HG03439 (cell line): ENCODE measurements around the gene KCNQ1.

Experiments used
- ATAC-seq: cut with Tn5 transposase; IDR thresholded peaks from one replicate; pipeline ENCODE4 v1.9.1; 2021; ENCODE audit warnings: mild to moderate bottlenecking, moderate library complexity; ENCODE audit not compliant: unreplicated experiment

The KCNQ1 gene

DNA sequence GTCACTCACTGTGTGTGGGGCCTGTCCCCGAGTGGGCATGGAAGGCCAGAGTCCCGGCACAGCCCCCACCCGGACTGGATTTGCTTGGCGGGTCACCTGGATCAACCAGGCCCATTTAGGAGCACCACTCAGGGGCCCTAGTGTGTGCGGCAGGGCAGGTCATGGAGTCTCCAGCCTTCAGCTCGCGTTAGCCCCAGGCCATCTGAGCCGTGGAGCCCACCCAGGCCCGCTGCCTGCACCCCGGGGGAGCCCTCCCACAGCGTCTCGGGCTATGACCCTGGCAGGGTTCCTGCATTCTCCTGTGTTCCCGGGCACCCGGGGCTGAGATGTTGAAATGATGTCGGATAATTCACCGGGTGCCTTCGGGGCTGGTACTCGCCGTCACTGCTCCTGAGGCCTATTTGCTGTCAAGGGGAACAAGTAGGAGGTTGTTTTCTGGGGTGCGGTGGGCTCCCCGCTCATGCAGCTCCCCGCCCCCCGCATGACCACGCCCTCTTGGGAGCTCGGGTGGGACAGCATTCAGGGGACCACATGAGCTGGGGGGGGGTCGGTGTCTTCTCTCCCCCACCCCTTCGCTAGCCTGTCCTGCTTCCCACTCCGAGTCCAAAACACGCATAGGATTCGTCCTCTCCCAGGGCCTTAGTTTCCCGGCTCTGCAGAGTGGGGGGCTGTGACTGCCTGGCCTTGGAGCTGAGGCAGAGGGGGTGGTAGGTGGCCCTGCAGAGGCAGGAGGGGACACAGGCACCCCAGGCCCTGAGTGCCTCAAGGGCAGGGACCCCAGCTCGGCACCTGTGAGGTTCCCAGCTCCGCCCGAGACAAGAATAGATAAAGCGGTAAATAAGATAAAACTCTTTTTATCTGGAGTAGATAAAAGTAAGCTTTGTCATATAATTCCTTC lies 77.2 kb downstream of the KCNQ1 start:
- no peak for ATAC-seq

GRCh38 chr11:2522631-2523255 lies 77.9 kb downstream of the KCNQ1 start:
- no peak for ATAC-seq

- ATAC-seq, result no peak
Observed at GRCh38 chr11:2523821-2524391, 79.1 kb downstream of the KCNQ1 start.

- no peak for ATAC-seq
Observed at GRCh38 chr11:2524446-2525165, 79.8 kb downstream of the KCNQ1 start.

GRCh38 chr11:2525166-2525861 lies 80.5 kb downstream of the KCNQ1 start:
- ATAC-seq, result no peak

GRCh38 chr11:2525941-2526807 lies 81.4 kb downstream of the KCNQ1 start:
- ATAC-seq, result no peak

DNA sequence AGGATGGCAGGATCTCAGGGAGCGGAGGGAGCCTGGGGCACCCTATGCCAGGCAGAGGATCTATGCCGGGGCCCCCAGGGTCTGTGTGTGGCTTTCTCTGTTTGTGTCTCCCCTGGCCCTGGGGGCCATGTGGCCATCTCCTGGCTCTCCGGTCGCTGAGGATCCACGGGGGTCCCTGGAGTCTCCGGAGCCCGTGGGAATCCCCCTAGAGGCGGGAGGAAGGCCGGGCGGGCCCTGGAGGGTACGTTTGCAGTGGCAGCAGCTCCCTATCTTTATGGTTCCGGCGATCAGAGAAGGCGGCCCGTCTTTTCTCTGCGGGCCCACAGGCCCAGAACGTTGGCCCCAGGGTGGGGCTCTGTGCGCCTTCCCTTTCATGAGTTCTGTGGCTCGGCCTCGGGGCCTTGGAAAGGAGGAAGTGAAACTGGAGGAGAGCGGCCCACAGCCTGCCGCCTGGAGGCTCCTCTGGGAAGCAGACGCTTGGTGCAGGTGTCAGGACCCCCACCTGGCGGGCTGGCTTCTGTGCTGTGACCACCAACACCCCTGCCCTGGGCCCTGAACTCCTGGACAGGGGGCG lies 82.1 kb downstream of the KCNQ1 start:
- no peak for ATAC-seq

- no peak for ATAC-seq
Observed at GRCh38 chr11:2527621-2528291, 82.9 kb downstream of the KCNQ1 start.

DNA sequence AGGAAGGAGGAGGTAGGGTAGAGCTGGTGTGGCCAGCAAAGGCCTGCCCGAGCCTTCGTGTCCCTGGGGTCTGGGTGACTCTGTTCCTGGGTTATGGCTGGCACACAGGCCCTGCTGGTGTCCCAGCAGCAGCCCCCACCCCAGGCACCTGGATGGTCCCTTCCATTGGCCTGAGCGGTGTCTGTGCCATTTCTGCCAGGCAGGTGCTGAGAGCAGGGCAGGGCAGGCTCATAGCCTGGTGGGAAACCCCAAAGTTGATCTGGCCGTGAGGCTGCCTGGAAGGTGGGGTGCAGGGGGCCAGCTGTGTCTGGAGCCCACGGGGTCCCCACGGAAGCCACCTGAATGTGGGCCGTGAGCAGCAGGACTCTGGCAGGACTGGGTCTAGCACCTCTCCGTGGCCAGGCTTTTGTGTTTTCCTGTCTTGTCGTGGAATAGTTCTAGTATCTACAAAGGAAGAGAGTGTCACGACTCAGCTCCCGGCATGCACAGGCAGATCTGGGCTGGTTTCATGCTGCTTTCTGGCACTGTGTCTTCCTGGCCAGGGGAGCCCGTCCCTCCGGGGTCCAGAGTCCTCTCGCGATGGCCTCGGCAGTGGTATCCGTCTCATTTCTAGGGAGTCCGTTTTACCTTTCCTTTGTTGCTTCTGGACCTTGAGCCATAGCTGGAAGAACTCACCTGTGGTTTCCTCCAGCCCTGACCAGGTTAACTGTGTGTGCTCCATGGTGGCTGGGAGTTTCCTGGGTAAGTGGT lies 83.7 kb downstream of the KCNQ1 start:
- ATAC-seq, result no peak

- no peak for ATAC-seq
Observed at GRCh38 chr11:2529173-2529572, 84.4 kb downstream of the KCNQ1 start.

- ATAC-seq, result no peak
Observed at GRCh38 chr11:2529636-2530035, 84.8 kb downstream of the KCNQ1 start.

DNA sequence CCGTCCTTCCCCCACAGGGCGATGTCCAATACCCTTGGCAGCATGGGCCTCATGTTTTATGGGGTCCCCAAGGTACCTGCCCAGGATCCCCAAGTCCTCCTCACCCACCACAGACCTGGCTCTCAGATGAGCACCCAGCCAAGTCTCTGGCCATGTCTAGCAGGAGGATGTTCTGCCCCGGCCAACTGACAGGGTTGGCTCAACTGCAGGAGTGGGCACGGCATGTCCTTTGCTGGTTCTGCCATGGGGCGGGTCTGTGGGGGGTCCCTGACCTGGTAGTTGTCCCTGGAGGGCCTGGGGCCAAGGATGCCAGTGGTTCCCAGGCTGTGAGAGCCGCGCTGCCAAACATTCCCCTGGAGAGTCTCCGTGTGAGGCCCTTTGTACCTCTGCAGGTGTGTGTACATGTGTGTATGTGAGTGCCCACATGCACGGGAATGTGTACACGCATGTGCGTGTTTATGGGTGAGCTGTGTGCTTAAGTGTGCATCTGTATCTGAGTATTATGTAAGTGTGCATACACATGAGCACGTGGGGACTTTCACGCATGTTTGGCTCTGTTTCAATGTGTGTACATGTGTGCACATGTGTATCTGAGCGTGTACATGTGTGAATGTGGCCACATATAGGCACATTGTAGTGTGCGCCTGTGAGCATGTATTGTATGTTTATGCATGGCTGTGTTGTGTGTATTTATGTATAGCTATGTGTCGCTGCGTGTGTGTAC lies 85.5 kb downstream of the KCNQ1 start:
- ATAC-seq, result no peak

DNA sequence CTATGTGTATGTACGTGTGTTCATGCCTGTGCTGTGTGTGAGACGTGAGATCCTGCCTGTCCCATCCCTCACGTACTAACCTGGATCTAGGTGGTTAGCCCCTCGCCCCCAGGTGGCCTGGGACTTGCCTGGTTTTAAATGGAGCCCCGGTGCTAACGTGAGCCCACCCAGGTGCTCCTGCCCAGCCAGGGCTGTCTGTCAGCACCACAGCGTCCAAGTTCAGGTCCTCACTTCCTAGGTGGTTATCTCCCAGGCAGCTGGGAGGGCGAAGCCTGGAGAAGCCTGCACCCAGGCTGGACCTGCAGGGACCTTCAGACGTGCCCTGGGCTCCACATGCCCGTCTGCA lies 86.0 kb downstream of the KCNQ1 start:
- ATAC-seq, result no peak

- no peak for ATAC-seq
Observed at GRCh38 chr11:2531277-2531986, 86.6 kb downstream of the KCNQ1 start.

GRCh38 chr11:2531987-2532703 lies 87.3 kb downstream of the KCNQ1 start:
- no peak for ATAC-seq
